HG02678 (cell line): ENCODE results near the gene ASS1.
"Not testable (repeated sequence)": the region's sequence is repeated elsewhere in the genome, so short reads cannot be mapped to it uniquely, and the experiment has no call there.

ENCODE experiments used
- ATAC-seq: cut with Tn5 transposase; IDR thresholded peaks from one replicate; pipeline ENCODE4 v1.9.1; 2021; ENCODE audit warnings: mild to moderate bottlenecking, moderate library complexity; ENCODE audit not compliant: unreplicated experiment

ASS1 gene

GRCh38 chr9:130433168-130433946 is 11.4 kb upstream of the ASS1 start:
- ATAC-seq, result no peak

GRCh38 chr9:130433947-130434262 is 10.9 kb upstream of the ASS1 start:
- no peak for ATAC-seq

- ATAC-seq, result not testable (repeated sequence)
These were observed 10.1 kb upstream of the ASS1 start for GRCh38 chr9:130434656-130435055.

- ATAC-seq, result no peak
These were observed 7.6 kb upstream of the ASS1 start for GRCh38 chr9:130437011-130437789.

GRCh38 chr9:130438382-130438981 is 6.3 kb upstream of the ASS1 start:
- ATAC-seq, result no peak

GRCh38 chr9:130441031-130441430 is 3.7 kb upstream of the ASS1 start:
- ATAC-seq, result no peak

- no peak for ATAC-seq
These were observed 1.9 kb upstream of the ASS1 start for GRCh38 chr9:130442746-130443455.

GRCh38 chr9:130443456-130443801 is 1.3 kb upstream of the ASS1 start:
- ATAC-seq, result no peak

GRCh38 chr9:130443840-130444492 is 795 bp upstream of the ASS1 start:
- no peak for ATAC-seq

- no peak for ATAC-seq
These were observed 665 bp downstream of the ASS1 start for GRCh38 chr9:130445268-130445983.

GRCh38 chr9:130446101-130446861 is 1.5 kb downstream of the ASS1 start:
- no peak for ATAC-seq

- ATAC-seq, result no peak
These were observed 2.5 kb downstream of the ASS1 start for GRCh38 chr9:130447193-130447816.

GRCh38 chr9:130448035-130448624 is 3.4 kb downstream of the ASS1 start:
- ATAC-seq, result no peak

GRCh38 chr9:130448771-130449603 is 4.2 kb downstream of the ASS1 start:
- no peak for ATAC-seq

- no peak for ATAC-seq
These were observed 5.7 kb downstream of the ASS1 start for GRCh38 chr9:130450344-130451003.

- no peak for ATAC-seq
These were observed 6.2 kb downstream of the ASS1 start for GRCh38 chr9:130451004-130451390.
